Esophagus squamous epithelium (tissue), 4 donors: ENCODE results near the gene OR14J1.

Source experiments
- POLR2A ChIP-seq, 4 donors: fragments of 450-650 bp; IDR thresholded peaks; one replicate each; pipeline ENCODE4 v1.6.1; 2017; ENCODE audit warnings: antibody characterized with exemption in 4 of 4, mild to moderate bottlenecking in 4 of 4, moderate library complexity in 3 of 4
- TF ChIP-seq, protein P1 (sequence below), 6 experiments: fragments of 450-650 bp in 4 of 6; fragments of 200-600 bp in 2 of 6; sonication (generic) in 2 of 6; IDR thresholded peaks; one replicate each; pipeline ENCODE4 v1.5.1; 2016 to 2019; ENCODE audit warnings: antibody characterized with exemption in 6 of 6, mild to moderate bottlenecking in 4 of 6, moderate library complexity in 4 of 6

DNA sequence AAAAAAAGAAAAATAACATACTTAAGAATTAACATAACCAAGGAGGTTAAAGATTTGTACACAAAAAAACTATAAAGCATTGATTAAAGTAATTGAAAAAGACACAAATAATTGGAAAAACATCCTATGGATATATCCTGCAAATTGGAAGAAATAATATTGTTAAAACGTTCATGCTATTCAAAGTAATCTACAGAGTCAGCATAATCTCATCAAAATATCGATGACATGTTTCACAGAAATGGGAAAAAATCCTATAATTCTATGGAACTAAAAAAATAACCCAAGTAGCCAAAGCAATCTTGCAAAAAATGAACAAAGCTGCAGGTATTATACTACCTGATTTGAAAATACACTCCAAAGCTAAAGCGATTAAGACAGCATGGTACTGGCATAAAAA, 43.9 kb downstream of the OR14J1 start:
- TF ChIP-seq POLR2A (IDR thresholded peaks at IDR 0.05): no peak
- TF ChIP-seq, protein P1, sequence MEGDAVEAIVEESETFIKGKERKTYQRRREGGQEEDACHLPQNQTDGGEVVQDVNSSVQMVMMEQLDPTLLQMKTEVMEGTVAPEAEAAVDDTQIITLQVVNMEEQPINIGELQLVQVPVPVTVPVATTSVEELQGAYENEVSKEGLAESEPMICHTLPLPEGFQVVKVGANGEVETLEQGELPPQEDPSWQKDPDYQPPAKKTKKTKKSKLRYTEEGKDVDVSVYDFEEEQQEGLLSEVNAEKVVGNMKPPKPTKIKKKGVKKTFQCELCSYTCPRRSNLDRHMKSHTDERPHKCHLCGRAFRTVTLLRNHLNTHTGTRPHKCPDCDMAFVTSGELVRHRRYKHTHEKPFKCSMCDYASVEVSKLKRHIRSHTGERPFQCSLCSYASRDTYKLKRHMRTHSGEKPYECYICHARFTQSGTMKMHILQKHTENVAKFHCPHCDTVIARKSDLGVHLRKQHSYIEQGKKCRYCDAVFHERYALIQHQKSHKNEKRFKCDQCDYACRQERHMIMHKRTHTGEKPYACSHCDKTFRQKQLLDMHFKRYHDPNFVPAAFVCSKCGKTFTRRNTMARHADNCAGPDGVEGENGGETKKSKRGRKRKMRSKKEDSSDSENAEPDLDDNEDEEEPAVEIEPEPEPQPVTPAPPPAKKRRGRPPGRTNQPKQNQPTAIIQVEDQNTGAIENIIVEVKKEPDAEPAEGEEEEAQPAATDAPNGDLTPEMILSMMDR (IDR thresholded peaks at IDR 0.05): no peak
